ENCODE measurements around the gene SYNPO.

SYNPO gene

GRCh38 chr5:150649108-150650020 lies 8.9 kb downstream of the SYNPO start:
- H3K9me3 ChIP-seq (ENCODE audit: control insufficient read depth, low read length): no peaks in the 10 kb centered on the region
- H3K4me1 ChIP-seq (ENCODE audit: control insufficient read depth, insufficient read depth, low read length, poor library complexity, severe bottlenecking): no peaks in the 10 kb centered on the region
- no peak for DNase-seq
- H3K4me3 ChIP-seq (ENCODE audit: insufficient read depth, low read depth, low read length, poor library complexity, severe bottlenecking): no peak overlapping the region
- H3K36me3 ChIP-seq (ENCODE audit: control insufficient read depth, insufficient read depth, low read length): no peaks in the 10 kb centered on the region
- no peak overlapping the region for H3K27ac ChIP-seq (ENCODE audit: insufficient read depth, low read length, poor library complexity, severe bottlenecking)
- H3K27me3 ChIP-seq (replicated peaks; ENCODE audit: control insufficient read depth, insufficient read depth, low read length, poor library complexity, severe bottlenecking): no peaks in the 10 kb centered on the region

- no peaks in the 10 kb centered on the region for H3K4me1 ChIP-seq (ENCODE audit: control insufficient read depth, insufficient read depth, low read length, poor library complexity, severe bottlenecking)
- DNase-seq: no peak
- H3K36me3 ChIP-seq (ENCODE audit: control insufficient read depth, insufficient read depth, low read length): no peaks in the 10 kb centered on the region
- no peaks in the 10 kb centered on the region for H3K9me3 ChIP-seq (ENCODE audit: control insufficient read depth, low read length)
- H3K4me3 ChIP-seq (ENCODE audit: insufficient read depth, low read depth, low read length, poor library complexity, severe bottlenecking): no peak overlapping the region
- no peaks in the 10 kb centered on the region for H3K27me3 ChIP-seq (replicated peaks; ENCODE audit: control insufficient read depth, insufficient read depth, low read length, poor library complexity, severe bottlenecking)
- H3K27ac ChIP-seq (ENCODE audit: insufficient read depth, low read length, poor library complexity, severe bottlenecking): no peak overlapping the region
These were observed 9.9 kb downstream of the SYNPO start for GRCh38 chr5:150650021-150651006.

GRCh38 chr5:150651382-150651781 lies 10.9 kb downstream of the SYNPO start:
- Histone ChIP-seq H3K4me3 (ENCODE audit: insufficient read depth, low read depth, low read length, poor library complexity, severe bottlenecking) (no peak overlapping the region), H3K9me3 (ENCODE audit: control insufficient read depth, low read length) (no peaks in the 10 kb centered on the region), H3K27me3 (replicated peaks; ENCODE audit: control insufficient read depth, insufficient read depth, low read length, poor library complexity, severe bottlenecking) (no peaks in the 10 kb centered on the region), H3K27ac (ENCODE audit: insufficient read depth, low read length, poor library complexity, severe bottlenecking) (no peak overlapping the region), H3K4me1 (ENCODE audit: control insufficient read depth, insufficient read depth, low read length, poor library complexity, severe bottlenecking) (peaks cover 5% of the 10 kb centered on the region), H3K36me3 (ENCODE audit: control insufficient read depth, insufficient read depth, low read length) (no peaks in the 10 kb centered on the region)
- DNase-seq: no peak

- no peak for DNase-seq
- H3K4me1 ChIP-seq (ENCODE audit: control insufficient read depth, insufficient read depth, low read length, poor library complexity, severe bottlenecking): peaks cover 7% of the 10 kb centered on the region
- H3K9me3 ChIP-seq (ENCODE audit: control insufficient read depth, low read length): no peaks in the 10 kb centered on the region
- no peak overlapping the region for H3K27ac ChIP-seq (ENCODE audit: insufficient read depth, low read length, poor library complexity, severe bottlenecking)
- H3K27me3 ChIP-seq (replicated peaks; ENCODE audit: control insufficient read depth, insufficient read depth, low read length, poor library complexity, severe bottlenecking): no peaks in the 10 kb centered on the region
- H3K36me3 ChIP-seq (ENCODE audit: control insufficient read depth, insufficient read depth, low read length): no peaks in the 10 kb centered on the region
- no peak overlapping the region for H3K4me3 ChIP-seq (ENCODE audit: insufficient read depth, low read depth, low read length, poor library complexity, severe bottlenecking)
These were observed 11.6 kb downstream of the SYNPO start for GRCh38 chr5:150651924-150652671.

GRCh38 chr5:150653145-150653761 lies 12.8 kb downstream of the SYNPO start:
- H3K4me1 ChIP-seq (ENCODE audit: control insufficient read depth, insufficient read depth, low read length, poor library complexity, severe bottlenecking): peaks cover 9% of the 10 kb centered on the region
- H3K4me3 ChIP-seq (ENCODE audit: insufficient read depth, low read depth, low read length, poor library complexity, severe bottlenecking): no peak overlapping the region
- DNase-seq: no peak
- H3K9me3 ChIP-seq (ENCODE audit: control insufficient read depth, low read length): no peaks in the 10 kb centered on the region
- H3K27me3 ChIP-seq (replicated peaks; ENCODE audit: control insufficient read depth, insufficient read depth, low read length, poor library complexity, severe bottlenecking): no peaks in the 10 kb centered on the region
- H3K36me3 ChIP-seq (ENCODE audit: control insufficient read depth, insufficient read depth, low read length): no peaks in the 10 kb centered on the region
- no peak overlapping the region for H3K27ac ChIP-seq (ENCODE audit: insufficient read depth, low read length, poor library complexity, severe bottlenecking)

GRCh38 chr5:150653762-150654556 lies 13.5 kb downstream of the SYNPO start:
- Histone ChIP-seq H3K4me1 (ENCODE audit: control insufficient read depth, insufficient read depth, low read length, poor library complexity, severe bottlenecking) (peaks cover 9% of the 10 kb centered on the region), H3K4me3 (ENCODE audit: insufficient read depth, low read depth, low read length, poor library complexity, severe bottlenecking) (no peak overlapping the region)

GRCh38 chr5:150655221-150655620 lies 14.8 kb downstream of the SYNPO start:
- Histone ChIP-seq H3K27me3 (replicated peaks; ENCODE audit: control insufficient read depth, insufficient read depth, low read length, poor library complexity, severe bottlenecking) (no peaks in the 10 kb centered on the region), H3K4me1 (ENCODE audit: control insufficient read depth, insufficient read depth, low read length, poor library complexity, severe bottlenecking) (peaks cover 9% of the 10 kb centered on the region), H3K36me3 (ENCODE audit: control insufficient read depth, insufficient read depth, low read length) (no peaks in the 10 kb centered on the region), H3K9me3 (ENCODE audit: control insufficient read depth, low read length) (no peaks in the 10 kb centered on the region), H3K27ac (ENCODE audit: insufficient read depth, low read length, poor library complexity, severe bottlenecking) (no peak overlapping the region), H3K4me3 (ENCODE audit: insufficient read depth, low read depth, low read length, poor library complexity, severe bottlenecking) (no peak overlapping the region)
- DNase-seq: no peak

More at GRCh38 chr5:150653762-150654556, 13.5 kb downstream of the SYNPO start:
- no peaks in the 10 kb centered on the region for H3K9me3 ChIP-seq (ENCODE audit: control insufficient read depth, low read length)
- no peak overlapping the region for H3K27ac ChIP-seq (ENCODE audit: insufficient read depth, low read length, poor library complexity, severe bottlenecking)
- H3K27me3 ChIP-seq (replicated peaks; ENCODE audit: control insufficient read depth, insufficient read depth, low read length, poor library complexity, severe bottlenecking): no peaks in the 10 kb centered on the region
- no peak for DNase-seq
- no peaks in the 10 kb centered on the region for H3K36me3 ChIP-seq (ENCODE audit: control insufficient read depth, insufficient read depth, low read length)

- no peaks in the 10 kb centered on the region for H3K27me3 ChIP-seq (replicated peaks; ENCODE audit: control insufficient read depth, insufficient read depth, low read length, poor library complexity, severe bottlenecking)
- no peak overlapping the region for H3K27ac ChIP-seq (ENCODE audit: insufficient read depth, low read length, poor library complexity, severe bottlenecking)
- H3K4me1 ChIP-seq (ENCODE audit: control insufficient read depth, insufficient read depth, low read length, poor library complexity, severe bottlenecking): peaks cover 9% of the 10 kb centered on the region
- DNase-seq: peak; percentile 70 to 74 (median 70)
- H3K9me3 ChIP-seq (ENCODE audit: control insufficient read depth, low read length): no peaks in the 10 kb centered on the region
- H3K36me3 ChIP-seq (ENCODE audit: control insufficient read depth, insufficient read depth, low read length): no peaks in the 10 kb centered on the region
- peak overlapping the region; percentile 72 for H3K4me3 ChIP-seq (ENCODE audit: insufficient read depth, low read depth, low read length, poor library complexity, severe bottlenecking)
These were observed 16.0 kb downstream of the SYNPO start for GRCh38 chr5:150656191-150657132.

All from effector memory CD4-positive, alpha-beta T cell (primary cell).